HCT116 (cell line): ENCODE measurements around the gene MFAP3L.
A peak's percentile ranks its signal among the peaks of the same experiment; 100 is the strongest.

Experiments used
- CEBPB ChIP-seq: IDR thresholded peaks from 2 replicates; pipeline ENCODE4 v1.6.1; 2012; ENCODE audit warnings: low read depth
- EZH2 ChIP-seq: fragments of 200-600 bp; sonication (generic); IDR thresholded peaks from 2 replicates; pipeline ENCODE4 v1.6.1; 2017; ENCODE audit warnings: antibody characterized with exemption, mixed run types
- FOSL1 ChIP-seq: IDR thresholded peaks from 2 replicates; pipeline ENCODE4 v1.6.1; 2012; ENCODE audit warnings: low read depth
- POLR2A ChIP-seq: IDR thresholded peaks from 2 replicates; pipeline ENCODE4 v1.7.0; 2011; ENCODE audit warnings: borderline replicate concordance; ENCODE audit not compliant: insufficient read depth, insufficient read length; ENCODE audit errors: extremely low read depth
- POLR2AphosphoS5 ChIP-seq: IDR thresholded peaks from 2 replicates; pipeline ENCODE4 v1.6.1; 2011; ENCODE audit warnings: mild to moderate bottlenecking, low read depth, low read length, moderate library complexity
- RAD21 ChIP-seq: IDR thresholded peaks from 2 replicates; pipeline ENCODE4 v1.6.1; 2012; ENCODE audit warnings: low read depth, mild to moderate bottlenecking
- YY1 ChIP-seq: IDR thresholded peaks from 2 replicates; pipeline ENCODE4 v1.6.1; 2011; ENCODE audit warnings: low read length, low read depth, moderate library complexity, mild to moderate bottlenecking; ENCODE audit not compliant: insufficient replicate concordance; ENCODE audit errors: extremely low read depth
- TF ChIP-seq, protein P1 (sequence below): IDR thresholded peaks from 2 replicates; pipeline ENCODE4 v1.6.1; 2012; ENCODE audit warnings: low read depth
- TF ChIP-seq, protein P2 (sequence below), 3 experiments: fragments of 200-600 bp in 1 of 3; sonication (generic) in 1 of 3; IDR thresholded peaks in 2 of 3; conservative IDR thresholded peaks in 1 of 3; 2 replicates each; pipeline ENCODE4 v1.5.1; 2012 to 2017; ENCODE audit warnings: low read depth in 2 of 3, low read length in 2 of 3, antibody characterized with exemption in 1 of 3, borderline replicate concordance in 1 of 3, control low read depth in 1 of 3, mild to moderate bottlenecking in 1 of 3, mixed read lengths in 1 of 3, mixed run types in 1 of 3, moderate library complexity in 1 of 3; ENCODE audit not compliant: insufficient read depth in 1 of 3

DNA sequence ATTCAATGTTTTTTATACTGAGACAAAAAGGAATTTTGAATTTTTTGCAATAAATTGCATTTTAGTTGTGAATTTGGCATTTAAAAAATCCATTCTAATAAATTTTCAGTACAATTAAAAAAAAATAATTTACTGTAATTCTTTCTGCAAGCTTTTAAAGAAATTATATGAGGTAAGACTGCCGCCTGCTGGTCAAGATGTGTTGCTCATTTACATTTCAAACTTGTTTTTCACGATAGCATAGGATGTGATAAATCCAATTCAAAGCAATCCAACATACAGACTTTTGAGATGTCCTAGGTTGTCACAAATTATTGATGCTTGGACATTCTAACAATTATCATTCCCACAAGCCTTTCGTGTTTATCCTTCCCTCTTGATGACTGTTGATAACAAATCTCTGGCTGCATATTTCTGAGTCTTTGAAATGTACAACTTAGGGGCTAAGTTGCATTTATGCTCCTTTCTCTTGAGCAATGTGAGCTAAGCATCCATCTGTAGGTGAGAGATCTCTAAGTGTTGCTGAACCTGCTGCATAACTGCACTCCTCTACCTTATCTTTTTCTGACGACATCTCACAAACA lies 21.7 kb upstream of the MFAP3L start:
- TF ChIP-seq, protein P1, sequence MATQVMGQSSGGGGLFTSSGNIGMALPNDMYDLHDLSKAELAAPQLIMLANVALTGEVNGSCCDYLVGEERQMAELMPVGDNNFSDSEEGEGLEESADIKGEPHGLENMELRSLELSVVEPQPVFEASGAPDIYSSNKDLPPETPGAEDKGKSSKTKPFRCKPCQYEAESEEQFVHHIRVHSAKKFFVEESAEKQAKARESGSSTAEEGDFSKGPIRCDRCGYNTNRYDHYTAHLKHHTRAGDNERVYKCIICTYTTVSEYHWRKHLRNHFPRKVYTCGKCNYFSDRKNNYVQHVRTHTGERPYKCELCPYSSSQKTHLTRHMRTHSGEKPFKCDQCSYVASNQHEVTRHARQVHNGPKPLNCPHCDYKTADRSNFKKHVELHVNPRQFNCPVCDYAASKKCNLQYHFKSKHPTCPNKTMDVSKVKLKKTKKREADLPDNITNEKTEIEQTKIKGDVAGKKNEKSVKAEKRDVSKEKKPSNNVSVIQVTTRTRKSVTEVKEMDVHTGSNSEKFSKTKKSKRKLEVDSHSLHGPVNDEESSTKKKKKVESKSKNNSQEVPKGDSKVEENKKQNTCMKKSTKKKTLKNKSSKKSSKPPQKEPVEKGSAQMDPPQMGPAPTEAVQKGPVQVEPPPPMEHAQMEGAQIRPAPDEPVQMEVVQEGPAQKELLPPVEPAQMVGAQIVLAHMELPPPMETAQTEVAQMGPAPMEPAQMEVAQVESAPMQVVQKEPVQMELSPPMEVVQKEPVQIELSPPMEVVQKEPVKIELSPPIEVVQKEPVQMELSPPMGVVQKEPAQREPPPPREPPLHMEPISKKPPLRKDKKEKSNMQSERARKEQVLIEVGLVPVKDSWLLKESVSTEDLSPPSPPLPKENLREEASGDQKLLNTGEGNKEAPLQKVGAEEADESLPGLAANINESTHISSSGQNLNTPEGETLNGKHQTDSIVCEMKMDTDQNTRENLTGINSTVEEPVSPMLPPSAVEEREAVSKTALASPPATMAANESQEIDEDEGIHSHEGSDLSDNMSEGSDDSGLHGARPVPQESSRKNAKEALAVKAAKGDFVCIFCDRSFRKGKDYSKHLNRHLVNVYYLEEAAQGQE: no peak
- TF ChIP-seq POLR2AphosphoS5 (no peak), CEBPB (no peak), EZH2 (no peak), YY1 (no peak), POLR2A (no peak), FOSL1 (no peak), RAD21 (peak; percentile 89)
- TF ChIP-seq, protein P2, sequence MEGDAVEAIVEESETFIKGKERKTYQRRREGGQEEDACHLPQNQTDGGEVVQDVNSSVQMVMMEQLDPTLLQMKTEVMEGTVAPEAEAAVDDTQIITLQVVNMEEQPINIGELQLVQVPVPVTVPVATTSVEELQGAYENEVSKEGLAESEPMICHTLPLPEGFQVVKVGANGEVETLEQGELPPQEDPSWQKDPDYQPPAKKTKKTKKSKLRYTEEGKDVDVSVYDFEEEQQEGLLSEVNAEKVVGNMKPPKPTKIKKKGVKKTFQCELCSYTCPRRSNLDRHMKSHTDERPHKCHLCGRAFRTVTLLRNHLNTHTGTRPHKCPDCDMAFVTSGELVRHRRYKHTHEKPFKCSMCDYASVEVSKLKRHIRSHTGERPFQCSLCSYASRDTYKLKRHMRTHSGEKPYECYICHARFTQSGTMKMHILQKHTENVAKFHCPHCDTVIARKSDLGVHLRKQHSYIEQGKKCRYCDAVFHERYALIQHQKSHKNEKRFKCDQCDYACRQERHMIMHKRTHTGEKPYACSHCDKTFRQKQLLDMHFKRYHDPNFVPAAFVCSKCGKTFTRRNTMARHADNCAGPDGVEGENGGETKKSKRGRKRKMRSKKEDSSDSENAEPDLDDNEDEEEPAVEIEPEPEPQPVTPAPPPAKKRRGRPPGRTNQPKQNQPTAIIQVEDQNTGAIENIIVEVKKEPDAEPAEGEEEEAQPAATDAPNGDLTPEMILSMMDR (IDR thresholded peaks at IDR 0.05 in 2 of 3, conservative IDR thresholded peaks at IDR 0.05 in 1 of 3; ENCODE audit: borderline replicate concordance in 1 of 3, insufficient read depth in 1 of 3, low read depth in 2 of 3, low read length in 2 of 3): peak; percentile 54 to 85 (median 72)
